WERI-Rb-1 (cell line): ENCODE data around the gene DRG2.

ENCODE experiments used
- DNase-seq: peaks from one replicate; pipeline ENCODE4 v3.0.0-alpha.2; 2020
- H3K27ac ChIP-seq: fragments of 250-450 bp; sonication (Bioruptor Pico); 2 replicates; pipeline ENCODE4 v1.5.1; 2020; ENCODE audit warnings: mild to moderate bottlenecking, moderate library complexity
- H3K27me3 ChIP-seq: fragments of 250-450 bp; sonication (Bioruptor Pico); 2 replicates; pipeline ENCODE4 v1.5.1; 2021; ENCODE audit warnings: mild to moderate bottlenecking, low read depth, moderate library complexity; ENCODE audit not compliant: insufficient read depth, severe bottlenecking
- H3K36me3 ChIP-seq: fragments of 250-450 bp; sonication (Bioruptor Pico); 2 replicates; pipeline ENCODE4 v1.5.1; 2020; ENCODE audit warnings: mild to moderate bottlenecking, moderate library complexity
- H3K4me3 ChIP-seq: 2 replicates; pipeline ENCODE4 v1.5.1; 2011; ENCODE audit warnings: low read depth, mild to moderate bottlenecking, control low read depth, low read length
- H3K9me3 ChIP-seq: fragments of 250-450 bp; sonication (Bioruptor Pico); 2 replicates; pipeline ENCODE4 v1.5.1; 2021; ENCODE audit warnings: mild to moderate bottlenecking, moderate library complexity; ENCODE audit not compliant: severe bottlenecking
- CTCF ChIP-seq: IDR thresholded peaks from 2 replicates; pipeline ENCODE4 v1.5.1; 2011; ENCODE audit warnings: low read depth, mild to moderate bottlenecking, control low read depth, inconsistent platforms, low read length

DRG2 gene

GRCh38 chr17:18040261-18040858 lies 47.4 kb upstream of the DRG2 start:
- Histone ChIP-seq H3K9me3 (no peaks in the 10 kb centered on the region), H3K4me3 (peak overlapping the region; percentile 82), H3K27ac (no peak overlapping the region), H3K27me3 (no peaks in the 10 kb centered on the region), H3K36me3 (peaks cover 2% of the 10 kb centered on the region)
- DNase-seq: no peak
- no peak for TF ChIP-seq CTCF

- Histone ChIP-seq H3K27me3 (no peaks in the 10 kb centered on the region), H3K9me3 (no peaks in the 10 kb centered on the region), H3K36me3 (peaks cover 9% of the 10 kb centered on the region), H3K27ac (no peak overlapping the region), H3K4me3 (no peak overlapping the region)
- no peak for DNase-seq
- TF ChIP-seq CTCF: no peak
These were observed 46.0 kb upstream of the DRG2 start for GRCh38 chr17:18041776-18042175.

GRCh38 chr17:18042983-18043382 lies 44.8 kb upstream of the DRG2 start:
- no peak overlapping the region for H3K27ac ChIP-seq
- H3K36me3 ChIP-seq: peaks cover 16% of the 10 kb centered on the region
- DNase-seq: no peak
- H3K27me3 ChIP-seq: no peaks in the 10 kb centered on the region
- H3K4me3 ChIP-seq: no peak overlapping the region
- no peaks in the 10 kb centered on the region for H3K9me3 ChIP-seq
- no peak for TF ChIP-seq CTCF

GRCh38 chr17:18043491-18043890 lies 44.3 kb upstream of the DRG2 start:
- Histone ChIP-seq H3K27ac (no peak overlapping the region), H3K36me3 (peaks cover 16% of the 10 kb centered on the region)
- no peak for DNase-seq

GRCh38 chr17:18044609-18045008 lies 43.1 kb upstream of the DRG2 start:
- DNase-seq: no peak
- Histone ChIP-seq H3K27ac (no peak overlapping the region), H3K9me3 (no peaks in the 10 kb centered on the region), H3K4me3 (no peak overlapping the region), H3K27me3 (no peaks in the 10 kb centered on the region), H3K36me3 (peaks cover 14% of the 10 kb centered on the region)
- no peak for TF ChIP-seq CTCF

More at GRCh38 chr17:18043491-18043890, 44.3 kb upstream of the DRG2 start:
- no peaks in the 10 kb centered on the region for H3K9me3 ChIP-seq
- 0 out of 2 replicates have a peak, but pooled peaks have one; percentile 19 for TF ChIP-seq CTCF
- no peaks in the 10 kb centered on the region for H3K27me3 ChIP-seq
- no peak overlapping the region for H3K4me3 ChIP-seq
